SK-N-SH (cell line): ENCODE measurements around the gene VDAC2.

ENCODE experiments used
- CTCF ChIP-seq: fragments of 200-600 bp; sonication (generic); IDR thresholded peaks from 2 replicates; pipeline ENCODE4 v1.6.1; 2017; ENCODE audit warnings: antibody characterized with exemption, mild to moderate bottlenecking, moderate library complexity
- EZH2phosphoT487 ChIP-seq: fragments of 200-600 bp; sonication (generic); IDR thresholded peaks from 2 replicates; pipeline ENCODE4 v1.6.1; 2017; ENCODE audit warnings: low read depth, mixed run types, mild to moderate bottlenecking, antibody characterized with exemption, moderate library complexity, borderline replicate concordance
- GABPA ChIP-seq: IDR thresholded peaks from 2 replicates; pipeline ENCODE4 v1.4.0; 2012; ENCODE audit warnings: low read depth, mild to moderate bottlenecking
- SMC3 ChIP-seq: IDR thresholded peaks from 2 replicates; pipeline ENCODE4 v1.6.1; 2012; ENCODE audit warnings: low read depth, low read length, improper control_type of control experiment
- TF ChIP-seq, protein P1 (sequence below): IDR thresholded peaks from 2 replicates; pipeline ENCODE4 v1.4.0; 2012; ENCODE audit warnings: low read depth, borderline replicate concordance

DNA sequence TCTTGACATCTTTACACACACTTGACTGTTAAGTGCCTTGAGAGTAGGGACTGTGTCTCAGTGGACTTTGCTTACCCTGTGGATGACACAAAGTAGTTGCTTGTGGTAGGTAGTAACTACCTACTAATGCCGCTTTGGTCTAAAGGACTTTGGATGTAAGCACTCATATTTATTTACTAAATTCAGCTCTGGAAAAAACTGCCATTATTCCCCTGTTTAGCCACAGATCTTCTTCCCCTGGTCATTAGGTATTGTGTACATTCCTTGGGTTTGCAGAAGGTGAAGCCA, 2.8 kb upstream of the VDAC2 start:
- no peak for TF ChIP-seq GABPA
- TF ChIP-seq SMC3 = no peak
- no peak for TF ChIP-seq CTCF
- TF ChIP-seq, protein P1, sequence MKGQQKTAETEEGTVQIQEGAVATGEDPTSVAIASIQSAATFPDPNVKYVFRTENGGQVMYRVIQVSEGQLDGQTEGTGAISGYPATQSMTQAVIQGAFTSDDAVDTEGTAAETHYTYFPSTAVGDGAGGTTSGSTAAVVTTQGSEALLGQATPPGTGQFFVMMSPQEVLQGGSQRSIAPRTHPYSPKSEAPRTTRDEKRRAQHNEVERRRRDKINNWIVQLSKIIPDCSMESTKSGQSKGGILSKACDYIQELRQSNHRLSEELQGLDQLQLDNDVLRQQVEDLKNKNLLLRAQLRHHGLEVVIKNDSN = no peak
- no peak for TF ChIP-seq EZH2phosphoT487
